Transverse colon (tissue), 4 donors: ENCODE data around the gene GLRA3.

ENCODE experiments used
- CTCF ChIP-seq, 5 experiments: fragments of 200-600 bp in 3 of 5; fragments of 450-650 bp in 2 of 5; sonication (generic) in 3 of 5; IDR thresholded peaks; 1 replicate in 2 of 5; 2 replicates in 3 of 5; pipeline ENCODE4 v1.5.1; 2016 to 2017; ENCODE audit warnings: antibody characterized with exemption in 5 of 5, inconsistent platforms in 3 of 5, mild to moderate bottlenecking in 2 of 5, moderate library complexity in 1 of 5
- EP300 ChIP-seq: sonication (generic); formaldehyde crosslinking; IDR thresholded peaks from one replicate; pipeline ENCODE4 v1.6.1; 2017; ENCODE audit warnings: antibody characterized with exemption, low read depth
- POLR2AphosphoS5 ChIP-seq, 3 donors: sonication (generic); formaldehyde crosslinking; IDR thresholded peaks; one replicate each; pipeline ENCODE4 v1.6.1; 2016; ENCODE audit warnings: antibody characterized with exemption in 3 of 3

- TF ChIP-seq CTCF (IDR thresholded peaks at IDR 0.05) (no peak), POLR2AphosphoS5 (IDR thresholded peaks at IDR 0.05) (no peak), EP300 (no peak)
These were observed 119.5 kb downstream of the GLRA3 start for GRCh38 chr4:174709526-174709925.
